Measurements from ENCODE around the gene DNAJC18. TPM values are rescaled to one million over a fixed set of nuclear protein-coding genes. Genes with fewer than 3 reads are reported as not detected.
"Not testable (repeated sequence)": the region's sequence is repeated elsewhere in the genome, so short reads cannot be mapped to it uniquely, and the experiment has no call there.

DNAJC18 gene
- total and polyA plus RNA-seq, 2 donors = 4.3 TPM

- DNase-seq (ENCODE audit: low read depth in 6 of 9, low spot score in 9 of 9); H3K4me3 ChIP-seq (ENCODE audit: low read length in 2 of 2); H3K27me3 ChIP-seq (ENCODE audit: control insufficient read depth in 2 of 2, insufficient read depth in 1 of 2, low read length in 1 of 2); H3K27ac ChIP-seq (ENCODE audit: low read depth in 1 of 2, low read length in 1 of 2); H3K9me3 ChIP-seq (ENCODE audit: control insufficient read depth in 2 of 2, insufficient read depth in 1 of 2, low read length in 1 of 2): not testable (repeated sequence)
- Histone ChIP-seq H3K4me1 (ENCODE audit: control insufficient read depth in 2 of 2, insufficient read depth in 2 of 2, low read length in 2 of 2) (peaks cover 37 to 68% of the 10 kb centered on the region in 2 donors), H3K36me3 (ENCODE audit: control insufficient read depth in 2 of 2, insufficient read depth in 2 of 2, low read length in 1 of 2) (peaks cover 19 to 24% of the 10 kb centered on the region in 2 donors)
- WGBS = over 99% methylated on average over 4 of the region's 4 CpGs
Observed at GRCh38 chr5:139479729-139480128, 40.4 kb upstream of the DNAJC18 start.

- H3K9me3 ChIP-seq (ENCODE audit: control insufficient read depth in 2 of 2, insufficient read depth in 1 of 2, low read length in 1 of 2); H3K27ac ChIP-seq (ENCODE audit: low read depth in 1 of 2, low read length in 1 of 2); H3K27me3 ChIP-seq (ENCODE audit: control insufficient read depth in 2 of 2, insufficient read depth in 1 of 2, low read length in 1 of 2); DNase-seq (ENCODE audit: low read depth in 6 of 9, low spot score in 9 of 9); H3K4me3 ChIP-seq (ENCODE audit: low read length in 2 of 2): not testable (repeated sequence)
- WGBS = 89% methylated on average over 9 of the region's 9 CpGs
- Histone ChIP-seq H3K4me1 (ENCODE audit: control insufficient read depth in 2 of 2, insufficient read depth in 2 of 2, low read length in 2 of 2) (peaks cover 46 to 76% of the 10 kb centered on the region in 2 donors), H3K36me3 (ENCODE audit: control insufficient read depth in 2 of 2, insufficient read depth in 2 of 2, low read length in 1 of 2) (peaks cover 19 to 24% of the 10 kb centered on the region in 2 donors)
Observed at GRCh38 chr5:139478657-139479423, 39.5 kb upstream of the DNAJC18 start.

- Histone ChIP-seq H3K4me1 (ENCODE audit: control insufficient read depth in 2 of 2, insufficient read depth in 2 of 2, low read length in 2 of 2) (peaks cover 54 to 81% of the 10 kb centered on the region in 2 donors), H3K9me3 (ENCODE audit: control insufficient read depth in 2 of 2, insufficient read depth in 1 of 2, low read length in 1 of 2) (peaks cover 0 to 3% of the 10 kb centered on the region in 2 donors), H3K4me3 (ENCODE audit: low read length in 2 of 2) (no peak overlapping the region), H3K27ac (ENCODE audit: low read depth in 1 of 2, low read length in 1 of 2) (peak overlapping the region in 1 of 2 donors; percentile 19), H3K36me3 (ENCODE audit: control insufficient read depth in 2 of 2, insufficient read depth in 2 of 2, low read length in 1 of 2) (peaks cover 19 to 24% of the 10 kb centered on the region in 2 donors), H3K27me3 (ENCODE audit: control insufficient read depth in 2 of 2, insufficient read depth in 1 of 2, low read length in 1 of 2) (no peaks in the 10 kb centered on the region)
- DNase-seq (ENCODE audit: low read depth in 6 of 9, low spot score in 9 of 9) = no peak
- 57% methylated on average over 13 of the region's 13 CpGs for WGBS
Observed at GRCh38 chr5:139475865-139476617, 36.7 kb upstream of the DNAJC18 start.

GRCh38 chr5:139474890-139475791 lies 35.8 kb upstream of the DNAJC18 start:
- H3K4me3 ChIP-seq (ENCODE audit: low read length in 2 of 2) = no peak overlapping the region
- peaks cover 19 to 21% of the 10 kb centered on the region in 2 donors for H3K36me3 ChIP-seq (ENCODE audit: control insufficient read depth in 2 of 2, insufficient read depth in 2 of 2, low read length in 1 of 2)
- DNase-seq (ENCODE audit: low read depth in 6 of 9, low spot score in 9 of 9) = peak in 4 of 9 donors; percentile 45 to 83 (median 56)
- peaks cover 56 to 84% of the 10 kb centered on the region in 2 donors for H3K4me1 ChIP-seq (ENCODE audit: control insufficient read depth in 2 of 2, insufficient read depth in 2 of 2, low read length in 2 of 2)
- WGBS = 7% methylated on average over 13 of the region's 13 CpGs
- peak overlapping the region; percentile 50 to 69 for H3K27ac ChIP-seq (ENCODE audit: low read depth in 1 of 2, low read length in 1 of 2)
- H3K27me3 ChIP-seq (ENCODE audit: control insufficient read depth in 2 of 2, insufficient read depth in 1 of 2, low read length in 1 of 2) = no peaks in the 10 kb centered on the region
- H3K9me3 ChIP-seq (ENCODE audit: control insufficient read depth in 2 of 2, insufficient read depth in 1 of 2, low read length in 1 of 2) = peaks cover 0 to 3% of the 10 kb centered on the region in 2 donors

GRCh38 chr5:139473565-139473964 lies 34.2 kb upstream of the DNAJC18 start:
- WGBS = 93% methylated on average over 2 of the region's 2 CpGs
- no peak for DNase-seq (ENCODE audit: low read depth in 6 of 9, low spot score in 9 of 9)
- peaks cover 19 to 21% of the 10 kb centered on the region in 2 donors for H3K36me3 ChIP-seq (ENCODE audit: control insufficient read depth in 2 of 2, insufficient read depth in 2 of 2, low read length in 1 of 2)
- H3K27ac ChIP-seq (ENCODE audit: low read depth in 1 of 2, low read length in 1 of 2) = peak overlapping the region in 1 of 2 donors; percentile 63
- peaks cover 56 to 75% of the 10 kb centered on the region in 2 donors for H3K4me1 ChIP-seq (ENCODE audit: control insufficient read depth in 2 of 2, insufficient read depth in 2 of 2, low read length in 2 of 2)
- H3K27me3 ChIP-seq (ENCODE audit: control insufficient read depth in 2 of 2, insufficient read depth in 1 of 2, low read length in 1 of 2) = no peaks in the 10 kb centered on the region
- H3K9me3 ChIP-seq (ENCODE audit: control insufficient read depth in 2 of 2, insufficient read depth in 1 of 2, low read length in 1 of 2) = peaks cover 0 to 3% of the 10 kb centered on the region in 2 donors
- no peak overlapping the region for H3K4me3 ChIP-seq (ENCODE audit: low read length in 2 of 2)

- Histone ChIP-seq H3K27ac (ENCODE audit: low read depth in 1 of 2, low read length in 1 of 2) (peak overlapping the region in 1 of 2 donors; percentile 63), H3K27me3 (ENCODE audit: control insufficient read depth in 2 of 2, insufficient read depth in 1 of 2, low read length in 1 of 2) (no peaks in the 10 kb centered on the region), H3K9me3 (ENCODE audit: control insufficient read depth in 2 of 2, insufficient read depth in 1 of 2, low read length in 1 of 2) (peaks cover 0 to 3% of the 10 kb centered on the region in 2 donors), H3K4me1 (ENCODE audit: control insufficient read depth in 2 of 2, insufficient read depth in 2 of 2, low read length in 2 of 2) (peaks cover 56 to 70% of the 10 kb centered on the region in 2 donors), H3K4me3 (ENCODE audit: low read length in 2 of 2) (no peak overlapping the region), H3K36me3 (ENCODE audit: control insufficient read depth in 2 of 2, insufficient read depth in 2 of 2, low read length in 1 of 2) (peaks cover 18% of the 10 kb centered on the region in 2 donors)
- 91% methylated on average over 8 of the region's 8 CpGs for WGBS
- no peak for DNase-seq (ENCODE audit: low read depth in 6 of 9, low spot score in 9 of 9)
Observed at GRCh38 chr5:139473105-139473504, 33.8 kb upstream of the DNAJC18 start.

GRCh38 chr5:139472386-139473030 lies 33.2 kb upstream of the DNAJC18 start:
- 48% methylated on average over 15 of the region's 15 CpGs for WGBS
- Histone ChIP-seq H3K9me3 (ENCODE audit: control insufficient read depth in 2 of 2, insufficient read depth in 1 of 2, low read length in 1 of 2) (peaks cover 0 to 3% of the 10 kb centered on the region in 2 donors), H3K27ac (ENCODE audit: low read depth in 1 of 2, low read length in 1 of 2) (peak overlapping the region; percentile 46 to 63), H3K36me3 (ENCODE audit: control insufficient read depth in 2 of 2, insufficient read depth in 2 of 2, low read length in 1 of 2) (peaks cover 12% of the 10 kb centered on the region in 2 donors), H3K4me3 (ENCODE audit: low read length in 2 of 2) (no peak overlapping the region), H3K27me3 (ENCODE audit: control insufficient read depth in 2 of 2, insufficient read depth in 1 of 2, low read length in 1 of 2) (no peaks in the 10 kb centered on the region), H3K4me1 (ENCODE audit: control insufficient read depth in 2 of 2, insufficient read depth in 2 of 2, low read length in 2 of 2) (peaks cover 56 to 70% of the 10 kb centered on the region in 2 donors)
- peak in 2 of 9 donors; percentile 51 to 76 for DNase-seq (ENCODE audit: low read depth in 6 of 9, low spot score in 9 of 9)

GRCh38 chr5:139470821-139471300 lies 31.5 kb upstream of the DNAJC18 start, which contains the start of gene SMIM33:
Gene SMIM33 (plus strand): TSS chr5:139471004. CDS start chr5:139471122, 118 bp downstream.
- 6% methylated on average over 9 of the region's 9 CpGs for WGBS

More at GRCh38 chr5:139470821-139471300, 31.5 kb upstream of the DNAJC18 start, which contains the start of gene SMIM33:
- Histone ChIP-seq H3K27ac (ENCODE audit: low read depth in 1 of 2, low read length in 1 of 2) (peak within 1 kb of the TSS; percentile 31 to 63), H3K27me3 (ENCODE audit: control insufficient read depth in 2 of 2, insufficient read depth in 1 of 2, low read length in 1 of 2) (no peaks in the 10 kb centered on the region), H3K4me3 (ENCODE audit: low read length in 2 of 2) (peak within 1 kb of the TSS; percentile 3 to 22), H3K36me3 (ENCODE audit: control insufficient read depth in 2 of 2, insufficient read depth in 2 of 2, low read length in 1 of 2) (peaks cover 3% of the 10 kb centered on the region in 2 donors), H3K4me1 (ENCODE audit: control insufficient read depth in 2 of 2, insufficient read depth in 2 of 2, low read length in 2 of 2) (peaks cover 51 to 61% of the 10 kb centered on the region in 2 donors), H3K9me3 (ENCODE audit: control insufficient read depth in 2 of 2, insufficient read depth in 1 of 2, low read length in 1 of 2) (peaks cover 0 to 3% of the 10 kb centered on the region in 2 donors)
- DNase-seq (ENCODE audit: low read depth in 6 of 9, low spot score in 9 of 9) = peak in 2 of 9 donors; percentile 40 to 69
